CD8-positive, alpha-beta memory T cell (primary cell): ENCODE data around the gene GMDS. TPM values are rescaled to one million over a fixed set of nuclear protein-coding genes. Genes with fewer than 3 reads are reported as not detected.

Experiments used
- CTCF ChIA-PET: fragments of 350-600 bp; sonication (Branson Sonifier 250); formaldehyde crosslinking; loops from one replicate; lab custom pipeline; 2021; ENCODE audit warnings: antibody characterized with exemption; lab: Charles Lee
- POLR2A ChIA-PET: fragments of 350-600 bp; sonication (Branson Sonifier 250); formaldehyde crosslinking; loops from one replicate; lab custom pipeline; 2021; ENCODE audit warnings: antibody characterized with exemption; lab: Charles Lee
- DNase-seq, 5 donors: peaks; one replicate each; pipeline versions ENCODE4 v3.0.0 to v3.0.0-alpha.2; 2020 to 2022; ENCODE audit warnings: mixed read lengths in 1 of 5
- H3K27ac ChIP-seq: one replicate; pipeline ENCODE4 v1.7.0; 2013; ENCODE audit warnings: low read depth, mild to moderate bottlenecking, low read length, moderate library complexity
- H3K27me3 ChIP-seq: 2 replicates; pipeline ENCODE4 v1.7.0; 2013; ENCODE audit warnings: low read length, mild to moderate bottlenecking; ENCODE audit not compliant: insufficient read depth, poor library complexity, severe bottlenecking
- H3K36me3 ChIP-seq: 2 replicates; pipeline ENCODE4 v1.7.0; 2013; ENCODE audit warnings: mild to moderate bottlenecking, low read length, moderate library complexity; ENCODE audit not compliant: insufficient read depth
- H3K4me1 ChIP-seq: 2 replicates; pipeline ENCODE4 v1.7.0; 2013; ENCODE audit warnings: mild to moderate bottlenecking, low read length, moderate library complexity; ENCODE audit not compliant: insufficient read depth
- H3K4me3 ChIP-seq: 2 replicates; pipeline ENCODE4 v1.7.0; 2013; ENCODE audit warnings: mild to moderate bottlenecking, low read length
- H3K9me3 ChIP-seq: 2 replicates; pipeline ENCODE4 v1.7.0; 2013; ENCODE audit warnings: mild to moderate bottlenecking, low read length
- H3K27ac Mint-ChIP-seq, 8 donors: one replicate each; pipeline ENCODE4 v1.8.0; 2020 to 2021; ENCODE audit warnings: mixed read lengths in 8 of 8, mild to moderate bottlenecking in 6 of 8, inconsistent platforms in 3 of 8, moderate library complexity in 3 of 8
- H3K27me3 Mint-ChIP-seq, 2 donors: one replicate each; pipeline ENCODE4 v1.8.0; 2020 to 2021; ENCODE audit warnings: mixed read lengths in 2 of 2, mild to moderate bottlenecking in 1 of 2, moderate library complexity in 1 of 2
- H3K36me3 Mint-ChIP-seq, 3 donors: one replicate each; pipeline ENCODE4 v1.8.0; 2020 to 2021; ENCODE audit warnings: mixed read lengths in 3 of 3, inconsistent platforms in 1 of 3, mild to moderate bottlenecking in 1 of 3
- H3K4me1 Mint-ChIP-seq, 3 donors: one replicate each; pipeline ENCODE4 v1.8.0; 2020 to 2021; ENCODE audit warnings: mixed read lengths in 3 of 3, inconsistent platforms in 1 of 3, mild to moderate bottlenecking in 1 of 3
- H3K4me3 Mint-ChIP-seq, 7 donors: one replicate each; pipeline ENCODE4 v1.8.0; 2020 to 2021; ENCODE audit warnings: mixed read lengths in 7 of 7, mild to moderate bottlenecking in 6 of 7, moderate library complexity in 4 of 7, inconsistent platforms in 2 of 7
- H3K9me3 Mint-ChIP-seq, 5 donors: one replicate each; pipeline ENCODE4 v1.8.0; 2020 to 2022; ENCODE audit warnings: mixed read lengths in 5 of 5, mild to moderate bottlenecking in 3 of 5, moderate library complexity in 2 of 5, inconsistent platforms in 1 of 5
- polyA plus RNA-seq: library from polyadenylated mRNA; unstranded; fragments of 300-500 nt; fragmentation: Illumina TruSeq; gene quantifications from one replicate; pipeline ENCODE4 v1.2.3, GENCODE V29; 2021
- total RNA-seq, 2 experiments: library from RNA; stranded (reverse); gene quantifications; one replicate each; pipeline ENCODE4 v1.2.3, GENCODE V29; 2021

Gene GMDS
- total and polyA plus RNA-seq, 3 experiments from 2014 or later, result 16.4 to 33.4 (median 28.6) TPM

DNA sequence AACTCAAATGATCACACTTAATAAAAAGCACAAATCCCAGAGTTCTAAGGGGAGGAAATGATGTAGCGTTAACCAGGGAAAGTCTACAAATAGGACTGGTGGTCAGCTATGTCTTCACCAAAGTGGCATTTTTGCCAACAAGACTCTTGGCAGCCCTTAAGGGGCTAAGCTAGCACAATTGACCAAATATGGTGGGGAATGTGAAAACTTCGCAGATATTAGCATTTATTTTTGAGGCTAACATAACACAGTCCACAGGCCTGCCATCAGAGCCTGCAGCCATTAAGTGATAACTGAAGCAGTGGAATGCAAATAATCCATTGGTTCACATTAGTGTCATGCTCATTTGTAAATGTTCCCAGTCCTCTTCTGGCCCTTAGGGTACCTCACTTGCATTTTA, 361.1 kb downstream of the GMDS start:
- Mint-ChIP-seq H3K27me3 (no peaks in the 10 kb centered on the region), H3K4me1 (no peaks in the 10 kb centered on the region), H3K9me3 (no peaks in the 10 kb centered on the region), H3K27ac (no peak overlapping the region), H3K36me3 (peaks cover 0 to 3% (median 3%) of the 10 kb centered on the region in 3 donors), H3K4me3 (no peak overlapping the region)
- no peak overlapping the region for H3K4me3 ChIP-seq
- DNase-seq, result no peak
- H3K4me1 ChIP-seq, result no peaks in the 10 kb centered on the region
- POLR2A ChIA-PET, result no interaction called here
- no peaks in the 10 kb centered on the region for H3K9me3 ChIP-seq
- H3K27ac ChIP-seq, result no peak overlapping the region
- no peaks in the 10 kb centered on the region for H3K36me3 ChIP-seq
- no peaks in the 10 kb centered on the region for H3K27me3 ChIP-seq
- CTCF ChIA-PET, result no interaction called here

GRCh38 chr6:1878330-1878729, 367.1 kb downstream of the GMDS start:
- Histone ChIP-seq H3K9me3 (no peaks in the 10 kb centered on the region), H3K27ac (no peak overlapping the region), H3K4me3 (no peak overlapping the region), H3K27me3 (no peaks in the 10 kb centered on the region), H3K4me1 (no peaks in the 10 kb centered on the region), H3K36me3 (no peaks in the 10 kb centered on the region)
- Mint-ChIP-seq H3K4me3 (no peak overlapping the region), H3K9me3 (no peaks in the 10 kb centered on the region), H3K27me3 (no peaks in the 10 kb centered on the region), H3K36me3 (peaks cover 0 to 9% (median 6%) of the 10 kb centered on the region in 3 donors), H3K4me1 (no peaks in the 10 kb centered on the region), H3K27ac (peak overlapping the region in 1 of 8 donors; percentile 14)
- ChIA-PET POLR2A (no interaction called here), CTCF (no interaction called here)
- no peak for DNase-seq

DNA sequence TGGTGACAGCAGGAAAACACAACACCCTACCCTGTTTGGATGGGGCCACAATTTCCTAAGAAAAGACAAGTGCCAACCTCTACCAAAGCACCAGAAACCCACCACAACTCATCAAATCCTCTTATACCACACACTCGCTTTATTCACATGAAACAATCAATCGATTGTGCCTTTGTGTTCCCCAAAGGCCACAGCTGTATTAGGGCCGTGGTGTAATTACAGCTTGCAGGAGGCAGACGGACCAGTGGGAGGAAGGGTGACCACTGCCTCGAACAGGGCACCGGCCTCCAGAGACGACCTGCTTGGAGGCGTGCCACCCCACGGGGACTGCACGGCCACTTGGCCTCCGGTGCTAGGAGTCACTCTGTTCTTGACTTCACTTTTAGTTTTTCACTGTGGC, 371.6 kb downstream of the GMDS start:
- peak overlapping the region in 1 of 8 donors; percentile 69 for H3K27ac Mint-ChIP-seq
- H3K4me1 ChIP-seq, result no peaks in the 10 kb centered on the region
- no peak for DNase-seq
- H3K36me3 Mint-ChIP-seq, result peaks cover 0 to 9% (median 6%) of the 10 kb centered on the region in 3 donors
- no peaks in the 10 kb centered on the region for H3K36me3 ChIP-seq
- CTCF ChIA-PET, result no interaction called here
- POLR2A ChIA-PET, result no interaction called here
- no peaks in the 10 kb centered on the region for H3K27me3 Mint-ChIP-seq
- H3K27ac ChIP-seq, result no peak overlapping the region
- no peaks in the 10 kb centered on the region for H3K27me3 ChIP-seq
- H3K4me3 Mint-ChIP-seq, result peak overlapping the region in 1 of 7 donors; percentile 44
- H3K9me3 ChIP-seq, result no peaks in the 10 kb centered on the region
- H3K4me1 Mint-ChIP-seq, result no peaks in the 10 kb centered on the region
- no peaks in the 10 kb centered on the region for H3K9me3 Mint-ChIP-seq
- no peak overlapping the region for H3K4me3 ChIP-seq

GRCh38 chr6:1872649-1873131, 372.7 kb downstream of the GMDS start:
- Histone ChIP-seq H3K4me1 (no peaks in the 10 kb centered on the region), H3K27ac (no peak overlapping the region), H3K27me3 (no peaks in the 10 kb centered on the region), H3K4me3 (no peak overlapping the region), H3K36me3 (no peaks in the 10 kb centered on the region), H3K9me3 (no peaks in the 10 kb centered on the region)
- peaks cover 0 to 5% (median 3%) of the 10 kb centered on the region in 3 donors for H3K36me3 Mint-ChIP-seq
- ChIA-PET CTCF (no interaction called here), POLR2A (no interaction called here)
- DNase-seq, result no peak
- H3K27ac Mint-ChIP-seq, result no peak overlapping the region
- no peaks in the 10 kb centered on the region for H3K9me3 Mint-ChIP-seq
- H3K27me3 Mint-ChIP-seq, result no peaks in the 10 kb centered on the region
- no peaks in the 10 kb centered on the region for H3K4me1 Mint-ChIP-seq
- no peak overlapping the region for H3K4me3 Mint-ChIP-seq

- H3K27me3 ChIP-seq, result no peaks in the 10 kb centered on the region
- H3K36me3 ChIP-seq, result no peaks in the 10 kb centered on the region
- no peaks in the 10 kb centered on the region for H3K9me3 ChIP-seq
- Mint-ChIP-seq H3K9me3 (no peaks in the 10 kb centered on the region), H3K27ac (no peak overlapping the region), H3K4me1 (no peaks in the 10 kb centered on the region), H3K4me3 (no peak overlapping the region), H3K27me3 (no peaks in the 10 kb centered on the region), H3K36me3 (peaks cover 0 to 5% (median 2%) of the 10 kb centered on the region in 3 donors)
- ChIA-PET CTCF (no interaction called here), POLR2A (no interaction called here)
- no peak for DNase-seq
- no peaks in the 10 kb centered on the region for H3K4me1 ChIP-seq
- no peak overlapping the region for H3K4me3 ChIP-seq
- H3K27ac ChIP-seq, result no peak overlapping the region
Observed at GRCh38 chr6:1871724-1872315, 373.6 kb downstream of the GMDS start.

DNA sequence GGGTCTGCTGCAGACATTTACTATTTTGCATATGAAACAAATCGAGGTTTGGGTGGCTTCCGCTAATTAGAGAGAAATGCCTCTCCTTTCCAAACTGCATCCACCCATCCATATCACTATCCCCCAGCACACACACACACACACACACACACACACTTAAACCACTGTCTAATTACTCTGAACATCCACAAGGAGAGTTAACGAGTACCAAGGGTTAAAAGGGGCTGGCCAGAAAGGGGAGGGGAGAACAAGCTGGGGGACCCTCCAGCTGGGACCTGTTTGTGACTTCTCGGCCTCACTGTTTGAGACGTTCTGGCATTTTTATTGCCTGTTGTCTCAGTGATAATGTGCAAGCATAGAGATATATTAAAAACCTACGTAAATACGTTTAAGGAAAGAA, 374.5 kb downstream of the GMDS start:
- H3K4me1 ChIP-seq, result no peaks in the 10 kb centered on the region
- Mint-ChIP-seq H3K27me3 (no peaks in the 10 kb centered on the region), H3K27ac (no peak overlapping the region), H3K4me1 (no peaks in the 10 kb centered on the region), H3K36me3 (peaks cover 0 to 2% (median 0%) of the 10 kb centered on the region in 3 donors), H3K4me3 (no peak overlapping the region), H3K9me3 (no peaks in the 10 kb centered on the region)
- no peaks in the 10 kb centered on the region for H3K9me3 ChIP-seq
- no peaks in the 10 kb centered on the region for H3K36me3 ChIP-seq
- ChIA-PET CTCF (no interaction called here), POLR2A (no interaction called here)
- no peak overlapping the region for H3K27ac ChIP-seq
- no peaks in the 10 kb centered on the region for H3K27me3 ChIP-seq
- no peak for DNase-seq
- H3K4me3 ChIP-seq, result no peak overlapping the region

GRCh38 chr6:1870251-1870650, 375.2 kb downstream of the GMDS start:
- H3K27me3 Mint-ChIP-seq, result no peaks in the 10 kb centered on the region
- H3K27ac ChIP-seq, result no peak overlapping the region
- H3K4me3 Mint-ChIP-seq, result no peak overlapping the region
- H3K36me3 Mint-ChIP-seq, result peaks cover 0 to 2% (median 0%) of the 10 kb centered on the region in 3 donors
- H3K36me3 ChIP-seq, result no peaks in the 10 kb centered on the region
- H3K27me3 ChIP-seq, result no peaks in the 10 kb centered on the region
- H3K4me1 Mint-ChIP-seq, result no peaks in the 10 kb centered on the region
- H3K27ac Mint-ChIP-seq, result no peak overlapping the region
- ChIA-PET CTCF (no interaction called here), POLR2A (no interaction called here)
- no peak for DNase-seq
- H3K9me3 ChIP-seq, result no peaks in the 10 kb centered on the region
- no peaks in the 10 kb centered on the region for H3K9me3 Mint-ChIP-seq
- no peak overlapping the region for H3K4me3 ChIP-seq
- no peaks in the 10 kb centered on the region for H3K4me1 ChIP-seq

- Histone ChIP-seq H3K4me1 (no peaks in the 10 kb centered on the region), H3K9me3 (no peaks in the 10 kb centered on the region), H3K27me3 (no peaks in the 10 kb centered on the region), H3K4me3 (no peak overlapping the region), H3K27ac (no peak overlapping the region), H3K36me3 (no peaks in the 10 kb centered on the region)
- H3K27me3 Mint-ChIP-seq, result no peaks in the 10 kb centered on the region
- H3K4me3 Mint-ChIP-seq, result no peak overlapping the region
- ChIA-PET CTCF (no interaction called here), POLR2A (no interaction called here)
- H3K27ac Mint-ChIP-seq, result no peak overlapping the region
- peaks cover 0 to 2% (median 0%) of the 10 kb centered on the region in 3 donors for H3K36me3 Mint-ChIP-seq
- DNase-seq, result no peak
- no peaks in the 10 kb centered on the region for H3K4me1 Mint-ChIP-seq
- H3K9me3 Mint-ChIP-seq, result no peaks in the 10 kb centered on the region
Observed at GRCh38 chr6:1869769-1870168, 375.6 kb downstream of the GMDS start.
